D721Med (cell line): ENCODE data around the gene MAML1.

Source experiments
- DNase-seq: peaks from one replicate; pipeline ENCODE4 v3.0.0; 2011; ENCODE audit warnings: low spot score; ENCODE audit not compliant: insufficient read length
- FAIRE-seq: peaks from 2 replicates; lab custom pipeline; 2011; peaks lifted over from hg19 to GRCh38; lab: Jason Lieb, UNC
- TF ChIP-seq, protein P1 (sequence below): IDR thresholded peaks from 2 replicates; pipeline ENCODE4 v1.5.1; 2012; ENCODE audit warnings: mild to moderate bottlenecking, control low read depth; ENCODE audit not compliant: insufficient read depth; ENCODE audit errors: missing control alignments

The MAML1 gene

GRCh38 chr5:179755022-179755421 is 22.4 kb downstream of the MAML1 start:
- DNase-seq (no peak), FAIRE-seq (no peak)
- TF ChIP-seq, protein P1, sequence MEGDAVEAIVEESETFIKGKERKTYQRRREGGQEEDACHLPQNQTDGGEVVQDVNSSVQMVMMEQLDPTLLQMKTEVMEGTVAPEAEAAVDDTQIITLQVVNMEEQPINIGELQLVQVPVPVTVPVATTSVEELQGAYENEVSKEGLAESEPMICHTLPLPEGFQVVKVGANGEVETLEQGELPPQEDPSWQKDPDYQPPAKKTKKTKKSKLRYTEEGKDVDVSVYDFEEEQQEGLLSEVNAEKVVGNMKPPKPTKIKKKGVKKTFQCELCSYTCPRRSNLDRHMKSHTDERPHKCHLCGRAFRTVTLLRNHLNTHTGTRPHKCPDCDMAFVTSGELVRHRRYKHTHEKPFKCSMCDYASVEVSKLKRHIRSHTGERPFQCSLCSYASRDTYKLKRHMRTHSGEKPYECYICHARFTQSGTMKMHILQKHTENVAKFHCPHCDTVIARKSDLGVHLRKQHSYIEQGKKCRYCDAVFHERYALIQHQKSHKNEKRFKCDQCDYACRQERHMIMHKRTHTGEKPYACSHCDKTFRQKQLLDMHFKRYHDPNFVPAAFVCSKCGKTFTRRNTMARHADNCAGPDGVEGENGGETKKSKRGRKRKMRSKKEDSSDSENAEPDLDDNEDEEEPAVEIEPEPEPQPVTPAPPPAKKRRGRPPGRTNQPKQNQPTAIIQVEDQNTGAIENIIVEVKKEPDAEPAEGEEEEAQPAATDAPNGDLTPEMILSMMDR, result no peak

GRCh38 chr5:179758955-179759354 is 26.3 kb downstream of the MAML1 start:
- FAIRE-seq (no peak), DNase-seq (no peak)
- TF ChIP-seq, protein P1, result no peak

DNA sequence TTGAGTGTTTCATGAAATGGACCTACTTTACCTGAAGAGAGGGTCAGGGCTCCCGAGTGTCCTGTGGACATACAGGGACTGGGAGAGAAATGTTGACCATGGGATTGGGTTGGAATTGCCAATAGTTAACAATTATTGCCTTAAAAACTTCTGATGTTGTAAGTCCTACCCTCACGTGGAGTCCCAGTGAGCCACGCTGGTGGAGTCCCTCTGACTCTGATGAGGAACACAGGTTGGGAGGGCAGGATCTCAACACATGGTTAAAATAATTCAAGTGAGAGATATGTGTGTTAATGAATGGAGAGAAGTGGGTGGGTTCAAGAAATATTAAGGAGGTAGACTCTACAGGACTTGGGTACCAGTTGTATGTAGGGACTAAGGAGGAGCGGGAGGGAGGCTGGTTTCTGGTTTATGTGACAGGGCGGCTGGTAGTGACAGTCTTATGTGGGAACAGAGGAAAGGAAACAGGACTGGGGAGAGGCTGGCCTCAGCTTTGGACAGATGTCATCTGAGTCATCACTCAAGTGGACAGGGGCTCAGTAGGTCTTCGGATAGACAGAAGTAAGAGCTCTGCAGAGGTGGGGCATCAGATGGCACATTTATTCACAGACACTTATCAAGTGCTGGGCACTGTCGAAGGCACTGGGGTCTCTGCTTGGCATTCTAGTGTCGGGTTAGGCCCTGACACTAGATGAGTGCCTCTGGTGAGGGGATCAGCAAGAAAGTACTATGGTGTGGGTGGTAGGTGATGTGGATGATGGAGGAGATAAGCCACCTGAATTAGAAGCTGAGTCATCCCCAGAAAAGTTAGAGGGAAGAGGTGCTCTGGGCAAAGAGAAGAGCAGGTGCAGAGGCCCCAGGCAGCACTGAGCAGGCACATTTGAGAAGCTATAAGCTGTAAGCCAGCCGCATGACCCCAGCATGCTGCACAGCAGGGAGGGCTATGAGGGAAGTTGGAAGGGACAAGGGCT is 27.2 kb downstream of the MAML1 start:
- DNase-seq (no peak), FAIRE-seq (no peak)

DNA sequence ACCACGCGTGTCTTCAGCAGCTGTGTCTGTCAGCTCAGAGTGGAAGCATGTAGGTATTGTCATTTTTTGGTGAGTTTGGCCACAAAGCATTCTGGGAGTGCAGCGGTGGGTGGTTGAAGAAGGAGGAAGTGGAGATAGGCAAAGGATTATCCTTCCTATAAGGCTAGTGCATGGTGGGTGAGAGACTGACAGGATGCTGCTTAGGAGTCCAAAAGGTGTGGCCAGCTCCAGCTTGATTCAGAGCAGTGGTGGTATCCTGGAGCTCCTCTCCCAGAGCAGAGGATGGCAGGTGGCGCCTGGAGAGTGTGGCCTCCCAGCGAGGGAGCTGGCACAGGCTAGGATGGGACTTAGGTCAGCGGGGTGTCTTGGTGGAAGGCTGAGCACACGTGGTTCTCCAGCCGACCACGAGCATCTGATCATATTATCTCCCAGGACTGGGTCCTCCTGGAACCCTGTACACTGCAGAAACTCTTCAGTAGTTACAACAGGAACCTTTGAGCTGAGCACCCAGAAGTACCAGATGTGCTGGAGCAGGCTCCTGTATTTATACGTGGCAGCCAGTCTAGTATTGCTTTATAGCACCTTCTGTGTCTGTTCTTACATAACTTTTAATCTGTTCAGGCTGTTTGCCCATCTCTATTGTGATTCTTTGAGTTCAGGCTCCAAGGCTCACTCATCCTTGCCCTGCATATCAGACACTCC is 29.6 kb downstream of the MAML1 start:
- TF ChIP-seq, protein P1, result no peak
- DNase-seq (no peak), FAIRE-seq (no peak)

More for the DNA sequence above, 27.2 kb downstream of the MAML1 start:
- TF ChIP-seq, protein P1, result no peak

DNA sequence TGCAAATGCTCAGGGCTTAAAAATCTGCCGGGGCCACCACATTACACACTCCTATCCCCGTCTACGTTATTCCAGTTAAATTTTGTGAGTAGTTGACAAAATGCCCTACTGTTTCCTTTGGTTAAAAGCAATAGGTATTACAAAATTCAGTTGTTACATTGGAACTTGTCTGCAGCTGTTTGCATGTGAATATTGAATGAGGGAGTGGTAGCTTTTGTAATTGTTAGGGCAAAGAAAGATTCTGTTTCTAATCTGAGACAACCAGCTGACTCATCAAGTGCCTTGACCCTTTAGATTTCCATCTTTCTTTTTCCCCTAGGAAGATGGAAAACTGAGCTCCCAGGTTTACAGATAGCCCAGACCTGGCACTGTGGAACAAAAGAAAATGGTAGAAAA is 30.2 kb downstream of the MAML1 start:
- TF ChIP-seq, protein P1, result no peak
- no peak for DNase-seq
- FAIRE-seq, result no peak

- TF ChIP-seq, protein P1, result peak; percentile 91
- FAIRE-seq (no peak), DNase-seq (peak; percentile 47)
Observed at GRCh38 chr5:179763215-179763945, 30.8 kb downstream of the MAML1 start.
